SK-N-SH treated with all-trans-retinoic acid at 6 μM for 48 hours (cell line): ENCODE measurements around the gene ATPAF2.

Source experiments
- ATAC-seq: fragments of 200-7000 bp; cut with Tn5 transposase; 3 replicates; pipeline ENCODE4 v1.9.1; 2020; ENCODE audit warnings: mild to moderate bottlenecking, moderate library complexity
- ARNTL ChIP-seq: fragments of 450-650 bp; formaldehyde crosslinking; IDR thresholded peaks from 2 replicates; pipeline ENCODE4 v1.5.0; 2020; ENCODE audit warnings: low read depth, mild to moderate bottlenecking, moderate library complexity, borderline replicate concordance
- BACH2 ChIP-seq: fragments of 250-450 bp; sonication (Bioruptor Pico); IDR thresholded peaks from 2 replicates; pipeline ENCODE4 v1.9.0; 2021; ENCODE audit warnings: mild to moderate bottlenecking, borderline replicate concordance
- CREB5 ChIP-seq: fragments of 250-450 bp; sonication (Bioruptor Pico); IDR thresholded peaks from 2 replicates; pipeline ENCODE4 v1.5.1; 2020; ENCODE audit warnings: low read depth, mild to moderate bottlenecking, moderate library complexity
- CSDC2 ChIP-seq: fragments of 250-450 bp; sonication (Bioruptor Pico); IDR thresholded peaks from 2 replicates; pipeline ENCODE4 v1.5.0; 2020; ENCODE audit warnings: mild to moderate bottlenecking, moderate library complexity
- CSRNP3 ChIP-seq: fragments of 250-450 bp; sonication (Bioruptor Pico); IDR thresholded peaks from 2 replicates; pipeline ENCODE4 v1.5.1; 2021; ENCODE audit warnings: mild to moderate bottlenecking, moderate library complexity
- GLIS3 ChIP-seq: fragments of 250-450 bp; sonication (Bioruptor Pico); IDR thresholded peaks from 2 replicates; pipeline ENCODE4 v1.5.0; 2020; ENCODE audit warnings: mild to moderate bottlenecking, moderate library complexity
- ISL1 ChIP-seq: fragments of 250-450 bp; sonication (Bioruptor Pico); IDR thresholded peaks from 2 replicates; pipeline ENCODE4 v2.1.2; 2022; ENCODE audit warnings: mild to moderate bottlenecking, moderate library complexity
- OSR1 ChIP-seq: fragments of 250-450 bp; sonication (Bioruptor Pico); IDR thresholded peaks from 2 replicates; pipeline ENCODE4 v1.8.0; 2022; ENCODE audit warnings: moderate library complexity, mild to moderate bottlenecking, inconsistent platforms
- PATZ1 ChIP-seq: fragments of 250-450 bp; sonication (Bioruptor Pico); IDR thresholded peaks from 2 replicates; pipeline ENCODE4 v1.8.0; 2020; ENCODE audit warnings: mild to moderate bottlenecking, moderate library complexity, borderline replicate concordance
- POU6F1 ChIP-seq: fragments of 250-450 bp; sonication (Bioruptor Pico); IDR thresholded peaks from 2 replicates; pipeline ENCODE4 v1.8.0; 2021; ENCODE audit warnings: low read depth, mild to moderate bottlenecking, moderate library complexity, borderline replicate concordance
- PPARA ChIP-seq: fragments of 250-450 bp; sonication (Bioruptor Pico); IDR thresholded peaks from 2 replicates; pipeline ENCODE4 v1.5.0; 2020; ENCODE audit warnings: mild to moderate bottlenecking, borderline replicate concordance
- RARB ChIP-seq: fragments of 250-450 bp; sonication (Bioruptor Pico); IDR thresholded peaks from 2 replicates; pipeline ENCODE4 v1.8.0; 2021; ENCODE audit warnings: mild to moderate bottlenecking, moderate library complexity
- SNAI2 ChIP-seq: fragments of 250-450 bp; sonication (Bioruptor Pico); IDR thresholded peaks from 2 replicates; pipeline ENCODE4 v1.5.0; 2020; ENCODE audit warnings: mild to moderate bottlenecking, moderate library complexity
- TCF4 ChIP-seq: fragments of 250-450 bp; sonication (Bioruptor Pico); IDR thresholded peaks from 2 replicates; pipeline ENCODE4 v1.8.0; 2021; ENCODE audit warnings: mild to moderate bottlenecking, moderate library complexity, borderline replicate concordance
- TOX ChIP-seq: fragments of 250-450 bp; sonication (Bioruptor Pico); IDR thresholded peaks from 2 replicates; pipeline ENCODE4 v1.8.0; 2021; ENCODE audit warnings: mild to moderate bottlenecking, moderate library complexity, borderline replicate concordance
- TSHZ2 ChIP-seq: fragments of 250-450 bp; sonication (Bioruptor Pico); IDR thresholded peaks from 2 replicates; pipeline ENCODE4 v1.5.0; 2020; ENCODE audit warnings: mild to moderate bottlenecking, moderate library complexity
- ZC3H10 ChIP-seq: fragments of 250-450 bp; sonication (Bioruptor Pico); IDR thresholded peaks from 2 replicates; pipeline ENCODE4 v1.5.1; 2021; ENCODE audit warnings: mild to moderate bottlenecking, moderate library complexity
- ZFP3 ChIP-seq: fragments of 250-450 bp; sonication (Bioruptor Pico); IDR thresholded peaks from 2 replicates; pipeline ENCODE4 v1.5.0; 2020; ENCODE audit warnings: mild to moderate bottlenecking, moderate library complexity
- ZFP30 ChIP-seq: fragments of 450-650 bp; formaldehyde crosslinking; IDR thresholded peaks from 2 replicates; pipeline ENCODE4 v1.5.0; 2022; ENCODE audit warnings: mild to moderate bottlenecking, moderate library complexity
- ZNF565 ChIP-seq: fragments of 450-650 bp; formaldehyde crosslinking; conservative IDR thresholded peaks from 2 replicates; pipeline ENCODE4 v1.5.0; 2020; ENCODE audit warnings: low read depth, mild to moderate bottlenecking, moderate library complexity
- ZNF70 ChIP-seq: fragments of 450-650 bp; formaldehyde crosslinking; IDR thresholded peaks from 2 replicates; pipeline ENCODE4 v1.5.0; 2020; ENCODE audit warnings: mild to moderate bottlenecking, moderate library complexity
- ZNF8 ChIP-seq: fragments of 450-650 bp; formaldehyde crosslinking; IDR thresholded peaks from 2 replicates; pipeline ENCODE4 v1.5.0; 2020; ENCODE audit warnings: mild to moderate bottlenecking, moderate library complexity

The ATPAF2 gene

GRCh38 chr17:18087610-18088491 is 48.9 kb upstream of the ATPAF2 start, which contains the start of gene DRG2 (continued):
- TF ChIP-seq CREB5 (CRISPR knock-in tag) (no peak), ZC3H10 (CRISPR knock-in tag) (0 out of 2 replicates have a peak, but pooled peaks have one; percentile 28), TCF4 (CRISPR knock-in tag) (no peak; the same call in 1 of the 2 replicates), TSHZ2 (CRISPR knock-in tag) (peak; percentile 55; the same call in 1 of the 2 replicates), ZNF565 (CRISPR knock-in tag) (no peak), ZNF8 (0 out of 2 replicates have a peak, but pooled peaks have one; percentile 14), ARNTL (no peak)

- TF ChIP-seq TCF4 (CRISPR knock-in tag) (no peak), TSHZ2 (CRISPR knock-in tag) (no peak), GLIS3 (CRISPR knock-in tag) (no peak), ISL1 (no peak), PATZ1 (no peak), ZNF70 (CRISPR knock-in tag) (no peak), TOX (CRISPR knock-in tag) (no peak), OSR1 (CRISPR knock-in tag) (no peak), BACH2 (no peak), ZFP30 (CRISPR knock-in tag) (no peak), SNAI2 (CRISPR knock-in tag) (no peak), CSRNP3 (CRISPR knock-in tag) (no peak), ZNF565 (CRISPR knock-in tag) (no peak), RARB (CRISPR knock-in tag) (no peak), ZNF8 (no peak)
- TF ChIP-seq, all 23 proteins: peak for 0
- no peak for ATAC-seq
These were observed 45.3 kb upstream of the ATPAF2 start for GRCh38 chr17:18084256-18084655.

GRCh38 chr17:18079543-18079942 is 40.6 kb upstream of the ATPAF2 start:
- ATAC-seq, result no peak
- TF ChIP-seq BACH2 (no peak), ZFP3 (CRISPR knock-in tag) (no peak), CSDC2 (CRISPR knock-in tag) (no peak), POU6F1 (CRISPR knock-in tag) (no peak), RARB (CRISPR knock-in tag) (no peak), TOX (CRISPR knock-in tag) (no peak), ZFP30 (CRISPR knock-in tag) (no peak), PPARA (no peak), TCF4 (CRISPR knock-in tag) (no peak), SNAI2 (CRISPR knock-in tag) (no peak), CSRNP3 (CRISPR knock-in tag) (no peak), OSR1 (CRISPR knock-in tag) (no peak)
